CD4-positive, alpha-beta T cell (primary cell): ENCODE measurements around the gene NCAPD2. TPM values are rescaled to one million over a fixed set of nuclear protein-coding genes. Genes with fewer than 3 reads are reported as not detected.
"Not testable (repeated sequence)": the region's sequence is repeated elsewhere in the genome, so short reads cannot be mapped to it uniquely, and the experiment has no call there.

Experiments used
- ATAC-seq: fragments of 200-7000 bp; cut with Tn5 transposase; one replicate; pipeline ENCODE4 v1.10.0; 2022; ENCODE audit warnings: mild to moderate bottlenecking; ENCODE audit not compliant: poor library complexity
- CTCF ChIA-PET: fragments of 350-600 bp; sonication (Branson Sonifier 250); formaldehyde crosslinking; loops from one replicate; lab custom pipeline; 2021; ENCODE audit warnings: antibody characterized with exemption, inconsistent platforms; lab: Charles Lee
- POLR2A ChIA-PET: fragments of 350-600 bp; sonication (Branson Sonifier 250); formaldehyde crosslinking; loops from one replicate; lab custom pipeline; 2021; ENCODE audit warnings: antibody characterized with exemption, inconsistent platforms; lab: Charles Lee
- DNase-seq, 14 experiments: peaks; one replicate each; pipeline ENCODE4 v3.0.0-alpha.2; 2013 to 2020; ENCODE audit warnings: mixed read lengths in 2 of 14
- H3K27ac ChIP-seq, 2 donors: one replicate each; pipeline versions ENCODE4 v1.5.1 to v1.7.0; 2013; ENCODE audit warnings: low read length in 2 of 2, low read depth in 1 of 2, mild to moderate bottlenecking in 1 of 2
- H3K27me3 ChIP-seq, 2 experiments: 1 replicate in 1 of 2; 2 replicates in 1 of 2; pipeline versions ENCODE4 v1.6.1 to v1.7.0; 2013; ENCODE audit warnings: low read length in 2 of 2, control low read depth in 1 of 2, mild to moderate bottlenecking in 1 of 2, moderate library complexity in 1 of 2; ENCODE audit not compliant: insufficient read depth in 2 of 2, control insufficient read depth in 1 of 2
- H3K36me3 ChIP-seq: one replicate; pipeline ENCODE4 v1.6.1; 2013; ENCODE audit warnings: low read length, control low read depth; ENCODE audit not compliant: insufficient read depth
- H3K4me1 ChIP-seq: one replicate; pipeline ENCODE4 v1.6.1; 2013; ENCODE audit warnings: low read length, control low read depth; ENCODE audit not compliant: insufficient read depth
- H3K4me3 ChIP-seq: one replicate; pipeline ENCODE4 v1.5.1; 2013; ENCODE audit warnings: mild to moderate bottlenecking, low read length, moderate library complexity
- H3K9me3 ChIP-seq, 2 experiments: 1 replicate in 1 of 2; 2 replicates in 1 of 2; pipeline versions ENCODE4 v1.6.1 to v1.7.0; 2013; ENCODE audit warnings: low read length in 2 of 2, mild to moderate bottlenecking in 2 of 2, control low read depth in 1 of 2, moderate library complexity in 1 of 2; ENCODE audit not compliant: control insufficient read depth in 1 of 2, insufficient read depth in 1 of 2
- H3K27ac Mint-ChIP-seq: one replicate; pipeline ENCODE4 v1.8.0; 2020; ENCODE audit warnings: mixed read lengths
- H3K27me3 Mint-ChIP-seq: one replicate; pipeline ENCODE4 v1.8.0; 2021; ENCODE audit warnings: mixed read lengths
- H3K36me3 Mint-ChIP-seq: one replicate; pipeline ENCODE4 v1.8.0; 2021; ENCODE audit warnings: low read depth, mixed read lengths
- H3K4me1 Mint-ChIP-seq: one replicate; pipeline ENCODE4 v1.8.0; 2021; ENCODE audit warnings: low read depth, mixed read lengths
- H3K4me3 Mint-ChIP-seq: one replicate; pipeline ENCODE4 v1.8.0; 2020; ENCODE audit warnings: mild to moderate bottlenecking, mixed read lengths
- H3K9me3 Mint-ChIP-seq: one replicate; pipeline ENCODE4 v1.8.0; 2020; ENCODE audit warnings: mixed read lengths
- intact Hi-C, 2 experiments: fragments of 100-400 bp; cut with DNase I in 1 of 2; cut with micrococcal nuclease in 1 of 2; formaldehyde crosslinking; loops; one replicate each; pipeline versions ENCODE4 v1.15.1 to v1.9.0; 2023 to 2025; cut with DNase I, micrococcal nuclease
- total RNA-seq, 174 experiments: library from RNA in 2 of 174; stranded (reverse) in 2 of 174; gene quantifications; one replicate each; pipeline ENCODE4 v1.2.3 and lab custom pipeline; 2021 to 2026
- TF ChIP-seq, protein P1 (sequence below): fragments of 200-600 bp; IDR thresholded peaks from one replicate; pipeline ENCODE4 v1.8.0; 2022; ENCODE audit warnings: antibody characterized with exemption, mild to moderate bottlenecking

The NCAPD2 gene
- total RNA-seq, 2 experiments from 2014 or later = 13.7 to 14.9 TPM

DNA sequence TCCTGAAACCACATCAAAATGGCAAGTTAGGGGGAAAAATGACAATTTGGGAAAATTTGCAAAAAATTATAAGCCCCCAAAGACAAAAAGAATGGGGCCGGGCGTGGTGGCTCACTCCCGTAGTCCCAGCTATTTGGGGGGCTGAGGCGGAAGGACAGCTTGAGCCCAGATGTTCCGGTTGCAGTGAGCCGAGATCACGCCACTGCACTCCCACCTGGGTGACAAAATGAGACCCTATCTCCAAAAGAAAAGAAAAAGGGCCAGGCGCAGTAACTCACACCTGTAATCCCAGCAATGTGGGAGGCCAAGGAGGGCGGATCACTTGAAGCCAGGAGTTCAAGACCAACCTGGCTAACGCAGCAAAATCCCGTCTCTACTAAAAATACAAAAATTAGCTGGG lies 21.4 kb upstream of the NCAPD2 start:
- TF ChIP-seq, protein P1, sequence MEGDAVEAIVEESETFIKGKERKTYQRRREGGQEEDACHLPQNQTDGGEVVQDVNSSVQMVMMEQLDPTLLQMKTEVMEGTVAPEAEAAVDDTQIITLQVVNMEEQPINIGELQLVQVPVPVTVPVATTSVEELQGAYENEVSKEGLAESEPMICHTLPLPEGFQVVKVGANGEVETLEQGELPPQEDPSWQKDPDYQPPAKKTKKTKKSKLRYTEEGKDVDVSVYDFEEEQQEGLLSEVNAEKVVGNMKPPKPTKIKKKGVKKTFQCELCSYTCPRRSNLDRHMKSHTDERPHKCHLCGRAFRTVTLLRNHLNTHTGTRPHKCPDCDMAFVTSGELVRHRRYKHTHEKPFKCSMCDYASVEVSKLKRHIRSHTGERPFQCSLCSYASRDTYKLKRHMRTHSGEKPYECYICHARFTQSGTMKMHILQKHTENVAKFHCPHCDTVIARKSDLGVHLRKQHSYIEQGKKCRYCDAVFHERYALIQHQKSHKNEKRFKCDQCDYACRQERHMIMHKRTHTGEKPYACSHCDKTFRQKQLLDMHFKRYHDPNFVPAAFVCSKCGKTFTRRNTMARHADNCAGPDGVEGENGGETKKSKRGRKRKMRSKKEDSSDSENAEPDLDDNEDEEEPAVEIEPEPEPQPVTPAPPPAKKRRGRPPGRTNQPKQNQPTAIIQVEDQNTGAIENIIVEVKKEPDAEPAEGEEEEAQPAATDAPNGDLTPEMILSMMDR = no peak
- ChIA-PET CTCF (interaction anchor here (1.4 kb wide), 1 partner anchor 65 kb away, joined by 4 read pairs; no protein-coding TSS in a partner anchor), POLR2A (interaction anchor here (1.2 to 3.2 kb wide), 3 partner anchors 21 to 95 kb away, joined by 3 to 41 read pairs (median 15); partner anchors contain the start of genes MRPL51 and NOP2)
- H3K36me3 Mint-ChIP-seq = peaks cover 33% of the 10 kb centered on the region
- Histone ChIP-seq H3K9me3 (no peaks in the 10 kb centered on the region), H3K27me3 (no peaks in the 10 kb centered on the region), H3K4me1 (peaks cover 34% of the 10 kb centered on the region), H3K27ac (no peak overlapping the region), H3K4me3 (no peak overlapping the region), H3K36me3 (no peaks in the 10 kb centered on the region)
- no peaks in the 10 kb centered on the region for H3K27me3 Mint-ChIP-seq
- intact Hi-C loops = no loop called here
- ATAC-seq (no peak), DNase-seq (no peak)
- H3K27ac Mint-ChIP-seq = peak overlapping the region; percentile 50
- peaks cover 44% of the 10 kb centered on the region for H3K4me1 Mint-ChIP-seq
- H3K9me3 Mint-ChIP-seq = no peaks in the 10 kb centered on the region
- H3K4me3 Mint-ChIP-seq = no peak overlapping the region

DNA sequence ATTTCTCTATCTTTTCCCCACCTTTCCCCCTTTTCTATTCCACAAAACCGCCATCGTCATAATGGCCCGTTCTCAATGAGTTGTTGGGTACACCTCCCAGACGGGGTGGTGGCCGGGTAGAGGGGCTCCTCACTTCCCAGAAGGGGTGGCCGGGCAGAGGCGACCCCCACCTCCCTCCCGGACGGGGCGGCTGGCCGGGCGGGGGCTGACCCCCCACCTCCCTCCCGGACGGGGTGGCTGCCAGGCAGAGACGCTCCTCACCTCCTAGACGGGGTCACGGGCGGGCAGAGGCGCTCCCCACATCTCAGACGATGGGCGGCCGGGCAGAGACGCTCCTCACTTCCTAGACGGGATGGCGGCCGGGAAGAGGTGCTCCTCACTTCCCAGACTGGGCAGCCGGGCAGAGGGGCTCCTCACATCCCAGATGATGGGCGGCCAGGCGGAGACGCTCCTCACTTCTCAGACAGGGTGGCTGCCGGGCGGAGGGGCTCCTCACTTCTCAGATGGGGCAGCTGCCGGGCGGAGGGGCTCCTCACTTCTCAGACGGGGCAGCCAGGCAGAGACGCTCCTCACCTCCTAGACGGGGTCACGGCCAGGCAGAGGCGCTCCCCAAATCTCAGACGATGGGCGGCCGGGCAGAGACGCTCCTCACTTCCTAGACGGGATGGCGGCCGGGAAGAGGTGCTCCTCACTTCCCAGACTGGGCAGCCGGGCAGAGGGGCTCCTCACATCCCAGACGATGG lies 18.5 kb upstream of the NCAPD2 start:
- H3K4me3 ChIP-seq, H3K9me3 ChIP-seq, H3K27ac Mint-ChIP-seq, H3K36me3 Mint-ChIP-seq, DNase-seq, H3K4me1 ChIP-seq, H3K27ac ChIP-seq, H3K4me3 Mint-ChIP-seq, CTCF ChIA-PET, H3K9me3 Mint-ChIP-seq, intact Hi-C loops, H3K27me3 Mint-ChIP-seq, POLR2A ChIA-PET, H3K27me3 ChIP-seq, ATAC-seq, H3K36me3 ChIP-seq: not testable (repeated sequence)
- peaks cover 18% of the 10 kb centered on the region for H3K4me1 Mint-ChIP-seq

DNA sequence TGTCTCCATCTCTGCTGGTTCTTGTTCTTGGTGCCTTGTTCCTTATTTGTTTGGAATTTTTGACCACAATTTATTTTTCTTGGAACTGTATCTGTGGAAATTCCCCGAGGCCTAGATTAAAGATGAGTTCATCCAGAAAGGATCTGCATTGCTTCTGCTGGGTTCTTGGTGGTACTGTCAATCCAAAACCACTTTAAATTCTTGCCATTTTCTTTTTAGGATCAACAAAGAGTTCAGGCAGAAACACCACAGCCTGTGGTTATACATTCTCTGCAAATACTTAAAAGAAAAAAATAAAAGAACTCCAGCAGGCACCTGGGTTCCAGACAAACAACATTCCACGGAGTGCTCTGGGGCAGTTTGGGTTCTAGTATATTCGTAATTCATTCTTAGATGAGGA lies 17.4 kb upstream of the NCAPD2 start:
- intact Hi-C loops = no loop called here
- Histone ChIP-seq H3K27ac (no peak overlapping the region), H3K27me3 (no peaks in the 10 kb centered on the region), H3K9me3 (no peaks in the 10 kb centered on the region), H3K4me3 (no peak overlapping the region), H3K36me3 (no peaks in the 10 kb centered on the region), H3K4me1 (peaks cover 2% of the 10 kb centered on the region)
- DNase-seq = no peak
- POLR2A ChIA-PET = no interaction called here
- ATAC-seq = no peak
- no peaks in the 10 kb centered on the region for H3K27me3 Mint-ChIP-seq
- no peaks in the 10 kb centered on the region for H3K36me3 Mint-ChIP-seq
- no peak overlapping the region for H3K4me3 Mint-ChIP-seq
- CTCF ChIA-PET = no interaction called here
- H3K27ac Mint-ChIP-seq = no peak overlapping the region
- H3K9me3 Mint-ChIP-seq = no peaks in the 10 kb centered on the region
- peaks cover 7% of the 10 kb centered on the region for H3K4me1 Mint-ChIP-seq
- TF ChIP-seq, protein P1 = no peak

DNA sequence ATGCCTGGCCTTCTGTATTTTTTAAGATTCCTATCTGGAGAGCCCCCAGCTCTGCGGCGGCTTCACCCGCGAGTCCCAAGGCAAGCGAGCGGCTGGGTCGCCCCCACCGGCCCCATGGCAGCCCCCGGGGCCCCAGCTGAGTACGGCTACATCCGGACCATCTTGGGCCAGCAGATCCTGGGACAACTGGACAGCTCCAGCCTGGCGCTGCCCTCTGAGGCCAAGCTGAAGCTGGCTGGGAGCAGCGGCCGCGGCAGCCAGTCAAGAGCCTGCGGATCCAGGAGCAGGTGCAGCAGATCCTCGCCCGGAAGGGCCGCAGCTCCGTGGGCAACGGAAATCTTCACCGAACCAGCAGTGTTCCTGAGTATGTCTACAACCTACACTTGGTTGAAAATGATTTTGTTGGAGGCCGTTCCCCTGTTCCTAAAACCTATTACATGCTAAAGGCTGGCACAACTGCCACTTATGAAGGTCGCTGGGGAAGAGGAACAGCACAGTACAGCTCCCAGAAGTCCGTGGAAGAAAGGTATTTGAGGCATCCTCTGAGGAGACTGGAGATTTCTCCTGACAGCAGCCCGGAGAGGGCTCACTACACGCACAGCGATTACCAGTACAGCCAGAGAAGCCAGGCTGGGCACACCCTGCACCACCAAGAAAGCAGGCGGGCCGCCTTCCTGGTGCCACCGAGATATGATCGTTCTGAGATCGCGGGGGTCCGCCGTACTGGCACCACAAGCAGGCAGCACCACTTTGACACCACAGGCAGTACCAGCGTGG lies 16.1 kb upstream of the NCAPD2 start:
- H3K4me1 Mint-ChIP-seq, H3K27me3 ChIP-seq, H3K4me1 ChIP-seq: not testable (repeated sequence)

More for the DNA sequence above, 16.1 kb upstream of the NCAPD2 start:
- H3K4me3 ChIP-seq, POLR2A ChIA-PET, H3K36me3 ChIP-seq, H3K27ac Mint-ChIP-seq, H3K9me3 Mint-ChIP-seq, intact Hi-C loops, H3K27me3 Mint-ChIP-seq, ATAC-seq, H3K27ac ChIP-seq, CTCF ChIA-PET, H3K36me3 Mint-ChIP-seq, H3K9me3 ChIP-seq, DNase-seq, H3K4me3 Mint-ChIP-seq: not testable (repeated sequence)
